AG09309 (cell line): ENCODE data around the gene ATP23.

Experiments
- DNase-seq: peaks from one replicate; pipeline ENCODE4 v3.0.0-alpha.2; 2010; ENCODE audit warnings: low read depth
- H3K4me3 ChIP-seq: 2 replicates; pipeline ENCODE4 v1.5.1; 2011; ENCODE audit warnings: mild to moderate bottlenecking, low read depth, low read length, moderate library complexity; ENCODE audit not compliant: control insufficient read depth
- TF ChIP-seq, protein P1 (sequence below): IDR thresholded peaks from 2 replicates; pipeline ENCODE4 v1.5.1; 2011; ENCODE audit warnings: mild to moderate bottlenecking, low read depth, low read length, inconsistent platforms; ENCODE audit not compliant: insufficient read depth, control insufficient read depth; ENCODE audit errors: missing control alignments

The ATP23 gene

DNA sequence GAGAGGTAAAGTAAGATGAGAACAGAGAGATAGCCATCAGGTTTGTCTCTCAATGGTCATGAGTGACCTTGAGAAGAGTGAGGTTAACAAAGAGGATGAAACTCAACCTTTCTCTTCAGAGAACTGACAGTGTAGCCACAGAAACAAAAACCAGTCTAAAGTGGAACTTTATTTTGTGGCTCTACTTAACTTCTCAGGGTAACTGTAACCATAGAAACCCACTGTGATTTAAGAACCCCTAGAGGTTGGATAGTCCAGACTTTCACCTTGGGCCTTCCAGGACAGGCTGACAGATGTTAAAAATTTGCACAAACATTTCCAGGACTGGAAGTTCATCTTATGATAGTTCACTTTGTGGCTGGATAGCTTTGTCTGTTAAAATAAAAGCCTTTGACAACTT, 48.5 kb downstream of the ATP23 start:
- TF ChIP-seq, protein P1, sequence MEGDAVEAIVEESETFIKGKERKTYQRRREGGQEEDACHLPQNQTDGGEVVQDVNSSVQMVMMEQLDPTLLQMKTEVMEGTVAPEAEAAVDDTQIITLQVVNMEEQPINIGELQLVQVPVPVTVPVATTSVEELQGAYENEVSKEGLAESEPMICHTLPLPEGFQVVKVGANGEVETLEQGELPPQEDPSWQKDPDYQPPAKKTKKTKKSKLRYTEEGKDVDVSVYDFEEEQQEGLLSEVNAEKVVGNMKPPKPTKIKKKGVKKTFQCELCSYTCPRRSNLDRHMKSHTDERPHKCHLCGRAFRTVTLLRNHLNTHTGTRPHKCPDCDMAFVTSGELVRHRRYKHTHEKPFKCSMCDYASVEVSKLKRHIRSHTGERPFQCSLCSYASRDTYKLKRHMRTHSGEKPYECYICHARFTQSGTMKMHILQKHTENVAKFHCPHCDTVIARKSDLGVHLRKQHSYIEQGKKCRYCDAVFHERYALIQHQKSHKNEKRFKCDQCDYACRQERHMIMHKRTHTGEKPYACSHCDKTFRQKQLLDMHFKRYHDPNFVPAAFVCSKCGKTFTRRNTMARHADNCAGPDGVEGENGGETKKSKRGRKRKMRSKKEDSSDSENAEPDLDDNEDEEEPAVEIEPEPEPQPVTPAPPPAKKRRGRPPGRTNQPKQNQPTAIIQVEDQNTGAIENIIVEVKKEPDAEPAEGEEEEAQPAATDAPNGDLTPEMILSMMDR, result no peak
- no peak for DNase-seq
- H3K4me3 ChIP-seq, result no peak overlapping the region

DNA sequence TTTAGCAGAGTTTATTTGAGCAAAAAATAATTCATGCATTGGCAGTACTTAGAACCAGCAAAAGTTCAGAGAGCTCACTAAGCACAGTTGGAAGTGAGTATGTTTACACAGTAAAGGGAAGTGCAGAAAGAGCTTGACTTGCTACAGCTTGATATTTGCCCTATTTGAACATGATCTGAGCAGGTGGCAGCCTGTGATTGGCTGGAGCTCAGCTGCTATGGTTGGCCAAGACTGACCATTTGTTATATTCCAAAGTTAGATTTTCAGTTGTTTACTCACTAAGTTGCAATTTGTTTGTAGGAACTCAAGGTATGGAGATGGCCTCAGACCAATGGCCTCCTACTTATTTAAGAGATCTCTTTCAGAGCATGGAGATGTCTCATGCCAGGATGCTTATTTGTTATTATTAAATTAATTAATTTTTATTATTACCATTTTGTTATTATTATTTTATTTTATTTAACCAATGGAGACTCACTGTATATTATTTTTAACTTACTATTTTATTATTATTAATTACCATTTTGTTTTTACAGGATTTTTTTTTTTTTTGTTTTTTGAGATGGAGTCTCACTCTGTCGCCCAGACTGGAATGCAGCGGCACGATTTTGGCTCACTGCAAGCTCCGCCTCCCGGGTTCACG, 49.0 kb downstream of the ATP23 start:
- DNase-seq, result no peak
- TF ChIP-seq, protein P1, result no peak
- no peak overlapping the region for H3K4me3 ChIP-seq

DNA sequence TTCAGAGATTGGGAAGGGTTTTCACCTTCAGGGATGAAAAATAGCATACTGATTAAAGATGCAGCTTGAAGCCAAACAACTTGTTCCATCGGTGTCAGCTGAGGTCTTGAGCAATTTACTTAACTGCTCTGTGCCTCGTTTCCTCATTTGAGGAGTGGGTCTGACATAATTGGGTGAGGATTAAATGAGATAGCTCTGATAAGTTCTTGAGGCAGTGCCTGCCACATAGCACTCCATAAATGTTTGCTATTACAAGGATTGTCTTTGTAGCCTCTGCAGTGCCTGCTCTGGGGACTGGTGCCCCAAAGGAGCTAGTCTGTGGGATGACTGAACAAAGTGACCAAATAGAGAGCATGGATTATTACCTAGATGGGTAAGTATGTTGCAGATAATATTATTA, 50.6 kb downstream of the ATP23 start:
- H3K4me3 ChIP-seq, result no peak overlapping the region
- DNase-seq, result no peak
- TF ChIP-seq, protein P1, result no peak

DNA sequence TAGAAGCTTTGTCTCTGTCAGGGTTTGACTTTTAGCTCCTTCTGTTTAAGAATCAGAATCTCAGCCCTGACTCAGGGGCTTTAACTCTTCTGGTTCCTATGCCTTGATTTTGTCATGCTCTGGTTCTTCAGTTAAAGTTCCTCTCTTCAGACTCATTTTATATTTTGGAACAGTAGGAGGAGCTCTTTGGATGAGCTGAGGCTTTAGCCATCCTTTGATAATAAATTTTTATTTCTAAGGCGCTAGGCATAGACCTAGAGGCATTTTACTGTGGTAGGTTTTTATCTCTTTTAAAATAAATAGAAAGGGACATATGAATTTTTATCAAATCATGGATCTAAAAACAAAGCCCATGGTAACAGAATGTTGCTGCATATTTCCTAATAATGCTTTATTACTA, 51.7 kb downstream of the ATP23 start:
- TF ChIP-seq, protein P1, result no peak
- DNase-seq, result no peak
- no peak overlapping the region for H3K4me3 ChIP-seq

DNA sequence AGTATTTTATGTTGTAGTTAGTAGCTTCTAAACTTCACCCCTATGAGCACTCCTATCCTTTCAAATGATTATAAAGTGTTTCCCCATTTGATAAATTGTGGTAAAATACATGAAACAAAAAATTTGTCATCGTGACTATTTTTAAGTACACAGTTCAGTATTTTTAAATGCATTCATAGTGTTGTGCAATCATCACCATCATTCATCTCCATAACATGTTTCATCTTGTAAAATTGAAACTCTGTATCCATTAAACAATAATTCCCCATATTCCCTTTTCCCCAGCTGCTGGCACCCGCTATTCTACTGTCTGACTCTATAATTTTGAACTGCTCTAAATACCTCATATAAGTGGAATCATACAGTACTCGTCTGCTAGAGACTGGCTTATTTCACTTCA, 52.5 kb downstream of the ATP23 start:
- H3K4me3 ChIP-seq, result no peak overlapping the region
- no peak for DNase-seq
- TF ChIP-seq, protein P1, result no peak

DNA sequence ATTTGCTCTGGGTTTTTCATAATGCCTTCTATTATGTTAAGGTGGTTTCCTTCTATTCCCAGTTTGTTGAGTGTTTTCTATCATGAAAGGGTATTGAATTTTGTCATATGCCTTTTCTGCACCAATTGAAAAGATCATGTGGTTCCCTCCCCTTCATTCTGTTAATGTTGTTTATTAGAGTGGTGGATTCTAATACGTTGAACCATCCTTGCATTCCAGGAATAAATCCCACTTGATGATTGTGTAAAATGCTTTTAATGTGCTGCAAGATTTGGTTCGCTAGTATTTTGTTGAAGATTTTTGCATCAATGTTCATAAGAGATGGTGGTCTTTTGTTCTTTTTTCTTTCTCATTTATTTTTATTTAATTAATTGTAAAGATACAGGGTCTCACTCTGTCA, 55.2 kb downstream of the ATP23 start:
- TF ChIP-seq, protein P1, result no peak
- DNase-seq, result no peak
- no peak overlapping the region for H3K4me3 ChIP-seq

DNA sequence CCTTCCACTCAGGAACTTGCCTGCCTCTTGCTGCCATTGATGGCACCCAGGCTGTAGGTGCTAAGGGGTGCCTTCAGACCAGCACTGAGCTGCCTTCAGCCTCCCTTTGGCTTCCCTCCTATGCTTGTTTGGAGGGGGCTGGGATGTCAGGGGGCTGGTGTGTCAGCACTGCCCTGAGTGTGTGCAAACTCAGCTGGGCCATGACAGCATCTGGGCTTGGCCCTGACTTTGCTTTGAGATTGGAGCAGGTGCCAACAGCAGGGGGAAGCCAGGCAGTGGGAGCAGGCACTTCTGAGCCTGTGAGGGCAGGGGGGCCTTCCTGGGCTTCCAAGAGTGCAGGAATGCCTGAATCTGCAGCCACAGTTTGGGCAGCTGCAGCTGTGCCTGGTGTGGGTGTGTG, 56.9 kb downstream of the ATP23 start:
- H3K4me3 ChIP-seq, result no peak overlapping the region
- TF ChIP-seq, protein P1, result no peak
- DNase-seq, result no peak
